ENCODE data around the gene RAET1G. TPM values are rescaled to one million over a fixed set of nuclear protein-coding genes. Genes with fewer than 3 reads are reported as not detected.
"Not testable (repeated sequence)": the region's sequence is repeated elsewhere in the genome, so short reads cannot be mapped to it uniquely, and the experiment has no call there.

Gene RAET1G
- total RNA-seq, 1 donor: 1.3 TPM

DNA sequence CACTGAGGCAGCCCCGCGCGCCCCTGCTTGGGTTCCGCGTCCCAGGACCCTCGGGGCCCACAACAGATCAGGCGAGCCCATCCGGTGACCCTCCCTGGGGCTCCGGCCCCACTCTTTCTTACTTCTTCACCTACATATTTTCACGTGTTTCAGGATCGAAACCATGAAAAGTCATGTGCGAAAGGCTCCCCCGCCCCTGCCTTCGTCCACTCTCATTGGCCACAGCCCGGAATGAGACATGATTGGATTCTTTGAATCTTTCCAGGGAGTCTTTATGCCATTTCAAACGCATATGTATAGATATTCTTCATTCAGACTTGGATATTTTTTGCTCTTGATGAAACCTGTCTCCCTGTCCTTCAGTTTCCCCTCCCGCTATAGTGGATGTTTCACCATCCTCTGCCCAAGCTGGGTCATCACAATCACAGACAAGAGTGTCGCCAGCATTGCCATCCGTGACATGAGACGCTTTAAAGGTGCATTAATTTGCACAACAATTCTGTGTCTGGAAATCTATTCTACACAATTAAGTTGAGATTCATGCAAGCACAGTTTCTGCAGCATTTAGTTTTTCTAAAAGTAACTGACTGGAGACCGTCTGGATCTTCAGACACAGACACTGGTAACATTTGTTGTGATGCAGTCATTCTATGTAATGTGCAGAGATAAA, 32.2 kb upstream of the RAET1G start:
- DNase-seq (ENCODE audit: low read depth): not testable (repeated sequence)

DNA sequence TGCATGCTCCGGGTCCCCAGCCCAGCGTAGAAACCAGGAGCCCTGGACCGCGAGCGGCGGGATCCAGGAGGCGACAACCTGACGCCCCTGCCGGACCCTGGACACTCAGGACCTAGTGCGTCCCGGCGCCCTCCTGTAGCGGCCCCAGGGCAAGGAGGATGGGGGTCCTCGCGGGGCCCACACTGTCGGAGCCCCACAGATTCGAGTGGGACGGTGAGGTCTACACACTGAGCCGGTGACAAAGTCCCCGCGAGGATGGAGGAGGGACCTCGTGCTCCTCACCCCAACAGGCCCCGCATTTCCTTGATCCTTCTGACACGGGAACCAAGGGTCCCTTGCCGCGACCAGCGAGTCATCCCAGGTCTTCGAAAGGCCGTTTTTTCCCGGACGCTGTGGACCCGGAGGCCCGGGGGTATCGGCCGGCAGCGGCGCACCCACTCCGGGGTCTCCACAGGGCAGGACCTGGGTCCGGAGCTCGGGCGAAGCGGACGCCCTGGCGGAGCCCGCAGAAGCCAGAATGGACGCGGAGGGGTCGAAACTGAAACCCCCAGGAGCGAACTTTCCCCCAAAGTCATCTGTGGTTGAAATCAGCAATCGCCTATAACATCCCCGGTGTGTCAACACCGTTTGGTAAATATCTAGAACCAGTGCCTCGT, 31.5 kb upstream of the RAET1G start:
- not testable (repeated sequence) for H3K4me3 ChIP-seq (ENCODE audit: low read depth, low read length); DNase-seq (ENCODE audit: low read depth)

More for the DNA sequence above, 32.2 kb upstream of the RAET1G start:
- not testable (repeated sequence) for H3K4me3 ChIP-seq (ENCODE audit: low read depth, low read length)

DNA sequence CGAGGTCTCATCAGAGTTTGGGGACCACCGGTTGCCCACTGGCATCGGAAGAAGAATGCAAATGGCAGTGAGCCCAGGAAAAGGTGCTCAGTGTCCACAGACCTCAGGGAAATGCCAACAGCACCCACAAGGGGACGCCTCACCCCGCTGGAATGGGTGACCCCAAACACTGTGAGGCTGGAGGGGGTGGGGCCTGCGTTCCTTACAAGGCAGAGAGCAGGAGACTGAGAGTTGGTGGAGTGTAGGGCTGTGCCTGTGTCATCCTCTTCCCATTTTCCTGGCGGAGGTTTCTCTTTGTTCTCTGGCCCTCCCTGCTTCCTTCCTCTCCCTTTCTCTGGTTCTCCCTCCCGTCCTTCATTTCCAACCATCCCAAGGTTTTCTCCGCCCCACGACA, 31.0 kb upstream of the RAET1G start:
- not testable (repeated sequence) for H3K4me3 ChIP-seq (ENCODE audit: low read depth, low read length); DNase-seq (ENCODE audit: low read depth)

DNA sequence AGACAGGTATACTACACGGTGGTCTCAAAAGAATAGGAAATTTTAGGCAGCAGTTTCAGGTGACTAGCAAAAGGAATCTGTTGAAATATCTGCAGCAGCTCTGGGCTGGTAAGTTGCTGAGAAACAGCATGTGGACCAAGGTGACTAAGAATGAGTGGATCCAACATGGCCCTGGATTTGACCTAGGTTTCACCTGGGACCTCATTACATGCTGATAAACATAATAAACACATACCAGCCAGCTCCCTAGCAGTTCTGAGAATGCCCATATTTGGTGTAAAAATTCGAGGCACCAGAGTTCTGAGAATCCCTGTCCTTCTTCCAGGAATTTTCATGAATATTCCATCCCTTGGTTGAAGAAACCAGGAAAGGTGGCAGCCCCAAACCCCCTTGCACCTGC, 30.5 kb upstream of the RAET1G start:
- not testable (repeated sequence) for DNase-seq (ENCODE audit: low read depth); H3K4me3 ChIP-seq (ENCODE audit: low read depth, low read length)

DNA sequence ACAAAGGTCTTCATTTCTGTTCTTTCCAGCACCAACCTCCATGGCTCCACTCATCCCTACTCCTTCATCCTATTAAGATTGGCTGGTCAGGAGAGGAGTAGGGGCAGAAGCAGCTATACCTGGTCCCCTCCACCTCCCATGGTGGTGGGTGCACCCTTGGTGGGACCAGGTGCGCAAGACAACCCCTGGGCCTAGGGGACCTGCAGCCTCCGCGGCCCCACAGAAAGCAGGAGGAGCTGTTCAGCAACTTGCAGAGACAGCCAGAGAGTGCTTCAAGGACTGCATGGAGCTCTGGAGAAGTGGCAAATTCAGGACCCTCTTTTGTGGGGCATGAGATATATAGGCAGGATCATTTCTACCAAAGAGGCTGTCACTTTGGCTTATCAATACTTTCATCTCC, 28.7 kb upstream of the RAET1G start:
- no peak for DNase-seq (ENCODE audit: low read depth)
- TF ChIP-seq, protein P1, sequence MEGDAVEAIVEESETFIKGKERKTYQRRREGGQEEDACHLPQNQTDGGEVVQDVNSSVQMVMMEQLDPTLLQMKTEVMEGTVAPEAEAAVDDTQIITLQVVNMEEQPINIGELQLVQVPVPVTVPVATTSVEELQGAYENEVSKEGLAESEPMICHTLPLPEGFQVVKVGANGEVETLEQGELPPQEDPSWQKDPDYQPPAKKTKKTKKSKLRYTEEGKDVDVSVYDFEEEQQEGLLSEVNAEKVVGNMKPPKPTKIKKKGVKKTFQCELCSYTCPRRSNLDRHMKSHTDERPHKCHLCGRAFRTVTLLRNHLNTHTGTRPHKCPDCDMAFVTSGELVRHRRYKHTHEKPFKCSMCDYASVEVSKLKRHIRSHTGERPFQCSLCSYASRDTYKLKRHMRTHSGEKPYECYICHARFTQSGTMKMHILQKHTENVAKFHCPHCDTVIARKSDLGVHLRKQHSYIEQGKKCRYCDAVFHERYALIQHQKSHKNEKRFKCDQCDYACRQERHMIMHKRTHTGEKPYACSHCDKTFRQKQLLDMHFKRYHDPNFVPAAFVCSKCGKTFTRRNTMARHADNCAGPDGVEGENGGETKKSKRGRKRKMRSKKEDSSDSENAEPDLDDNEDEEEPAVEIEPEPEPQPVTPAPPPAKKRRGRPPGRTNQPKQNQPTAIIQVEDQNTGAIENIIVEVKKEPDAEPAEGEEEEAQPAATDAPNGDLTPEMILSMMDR (IDR thresholded peaks at IDR 0.05; ENCODE audit: insufficient read depth, low read depth, low read length): no peak
- no peak overlapping the region for H3K4me3 ChIP-seq (ENCODE audit: low read depth, low read length)

DNA sequence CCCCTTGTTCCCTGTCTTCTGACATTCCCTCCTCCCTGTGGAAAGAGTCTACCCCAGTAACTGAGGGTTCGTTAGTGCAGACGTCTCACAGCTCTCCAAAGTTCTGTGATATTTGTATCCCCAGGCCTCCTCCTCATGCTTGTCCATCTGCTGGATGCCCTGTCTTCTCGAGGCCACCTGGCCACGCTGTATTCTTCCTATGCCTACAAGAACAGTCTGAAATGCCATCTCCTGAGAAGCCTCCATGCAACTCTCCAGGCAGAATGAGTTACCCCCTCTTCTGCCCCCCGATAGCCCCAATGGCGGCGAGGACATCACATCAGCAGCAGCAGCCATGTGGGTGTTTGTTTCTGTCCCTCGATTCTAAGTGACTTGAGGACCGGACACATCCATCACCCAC, 28.2 kb upstream of the RAET1G start:
- H3K4me3 ChIP-seq (ENCODE audit: low read depth, low read length): no peak overlapping the region
- DNase-seq (ENCODE audit: low read depth): no peak
- TF ChIP-seq, protein P1 (IDR thresholded peaks at IDR 0.05; ENCODE audit: insufficient read depth, low read depth, low read length): no peak

DNA sequence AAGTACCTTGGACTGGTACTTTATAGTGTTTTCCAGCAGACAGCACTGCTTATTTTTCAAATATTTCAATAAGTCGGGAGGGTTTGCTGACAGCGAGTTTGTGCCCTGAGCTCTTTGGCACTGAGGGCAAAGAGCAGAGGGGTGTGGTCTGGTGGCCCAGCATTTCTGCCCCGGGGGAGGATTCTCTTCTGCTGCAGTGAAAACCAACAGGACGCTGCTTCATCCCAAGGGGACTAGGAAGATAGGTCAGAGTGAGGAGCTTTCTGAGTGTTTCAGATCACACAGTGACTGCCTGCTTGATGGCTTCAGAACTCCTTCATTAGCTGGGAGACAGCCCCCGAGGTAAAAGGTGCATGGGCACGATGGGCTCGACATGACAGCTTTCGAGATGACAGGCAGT, 27.5 kb upstream of the RAET1G start:
- DNase-seq (ENCODE audit: low read depth): no peak
- no peak overlapping the region for H3K4me3 ChIP-seq (ENCODE audit: low read depth, low read length)
- TF ChIP-seq, protein P1 (IDR thresholded peaks at IDR 0.05; ENCODE audit: insufficient read depth, low read depth, low read length): no peak

DNA sequence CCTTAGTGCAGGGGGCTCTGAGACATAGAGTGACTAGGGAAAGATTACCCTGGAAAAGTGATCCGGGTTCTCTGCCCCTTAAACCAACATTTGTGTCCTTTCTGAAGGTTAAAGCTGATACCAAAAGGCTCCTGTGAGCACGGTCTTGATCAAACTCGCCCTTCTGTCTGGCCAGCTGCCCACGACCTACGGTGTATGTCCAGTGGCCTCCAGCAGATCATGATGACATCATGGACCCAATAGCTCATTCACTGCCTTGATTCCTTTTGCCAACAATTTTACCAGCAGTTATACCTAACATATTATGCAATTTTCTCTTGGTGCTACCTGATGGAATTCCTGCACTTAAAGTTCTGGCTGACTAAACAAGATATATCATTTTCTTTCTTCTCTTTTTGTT, 25.7 kb upstream of the RAET1G start:
- no peak overlapping the region for H3K4me3 ChIP-seq (ENCODE audit: low read depth, low read length)
- TF ChIP-seq, protein P1 (IDR thresholded peaks at IDR 0.05; ENCODE audit: insufficient read depth, low read depth, low read length): no peak
- DNase-seq (ENCODE audit: low read depth): no peak

DNA sequence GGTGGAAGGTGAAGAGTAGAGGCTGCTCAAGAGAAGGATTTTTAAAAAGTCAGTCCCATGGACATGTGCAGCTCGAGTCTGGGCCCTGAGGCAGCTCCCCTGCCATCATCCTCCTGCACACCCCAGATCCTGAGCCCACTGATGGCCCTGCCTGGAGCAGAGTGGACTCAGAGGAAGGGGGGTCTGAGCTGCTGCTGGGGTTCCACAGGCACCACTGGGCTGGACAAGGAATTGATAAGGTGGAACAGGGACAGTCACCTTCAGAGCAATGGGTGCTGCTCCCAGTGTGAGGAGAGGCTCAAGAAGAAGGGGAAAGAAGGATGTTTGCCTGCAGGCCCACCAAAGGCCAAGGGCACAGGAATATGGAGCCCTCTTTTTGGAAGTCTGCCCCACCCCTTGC, 25.1 kb upstream of the RAET1G start:
- TF ChIP-seq, protein P1 (IDR thresholded peaks at IDR 0.05; ENCODE audit: insufficient read depth, low read depth, low read length): no peak
- no peak overlapping the region for H3K4me3 ChIP-seq (ENCODE audit: low read depth, low read length)
- DNase-seq (ENCODE audit: low read depth): no peak

DNA sequence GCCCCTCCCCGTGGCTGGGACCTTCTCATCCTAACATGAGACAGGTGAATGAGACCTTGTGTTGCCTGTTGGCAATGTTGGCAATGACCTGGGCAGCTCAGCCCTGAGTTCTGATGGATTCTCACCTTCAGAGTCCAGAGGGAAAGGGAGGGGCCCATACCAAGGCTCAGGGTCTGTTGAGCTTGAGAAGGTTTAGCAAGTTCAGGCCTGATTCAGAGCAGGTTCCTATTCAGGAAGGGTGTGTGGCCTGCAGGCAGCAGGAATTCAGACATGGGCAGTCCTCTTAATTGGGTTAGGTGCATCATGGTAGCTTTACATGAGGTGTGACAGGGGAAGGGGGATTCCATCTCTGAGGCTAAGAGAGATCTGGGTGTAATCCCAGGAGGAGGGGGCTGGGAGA, 24.6 kb upstream of the RAET1G start:
- DNase-seq (ENCODE audit: low read depth); H3K4me3 ChIP-seq (ENCODE audit: low read depth, low read length): not testable (repeated sequence)

DNA sequence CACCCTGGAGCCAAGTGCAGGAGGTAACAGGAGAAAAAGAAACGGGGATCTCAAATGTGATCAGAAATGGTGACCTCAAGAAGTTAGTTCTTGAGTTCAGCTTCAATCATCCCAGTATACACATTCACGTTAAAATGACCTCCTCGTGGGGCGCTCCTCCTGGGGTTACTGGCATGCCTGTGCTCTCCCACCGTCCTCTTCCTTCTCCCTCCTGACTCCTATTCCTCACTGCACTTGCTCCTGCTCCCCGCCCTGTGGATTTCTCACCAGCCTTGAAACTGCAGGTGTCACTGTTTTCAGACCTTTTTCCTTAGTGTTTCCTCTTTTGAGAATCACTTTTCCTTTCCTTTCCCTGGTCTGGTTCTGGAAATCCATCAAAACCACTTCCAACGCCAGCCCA, 23.7 kb upstream of the RAET1G start:
- H3K4me3 ChIP-seq (ENCODE audit: low read depth, low read length); DNase-seq (ENCODE audit: low read depth): not testable (repeated sequence)

DNA sequence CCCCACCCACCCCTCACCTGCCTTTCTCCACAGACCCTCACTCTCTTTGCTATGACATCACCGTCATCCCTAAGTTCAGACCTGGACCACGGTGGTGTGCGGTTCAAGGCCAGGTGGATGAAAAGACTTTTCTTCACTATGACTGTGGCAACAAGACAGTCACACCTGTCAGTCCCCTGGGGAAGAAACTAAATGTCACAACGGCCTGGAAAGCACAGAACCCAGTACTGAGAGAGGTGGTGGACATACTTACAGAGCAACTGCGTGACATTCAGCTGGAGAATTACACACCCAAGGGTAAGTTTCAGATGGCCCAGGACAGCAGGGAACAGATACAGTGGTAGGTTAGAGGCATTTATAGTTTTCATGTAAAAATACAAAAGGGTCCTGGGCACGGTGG, 22.4 kb upstream of the RAET1G start:
- not testable (repeated sequence) for H3K4me3 ChIP-seq (ENCODE audit: low read depth, low read length); DNase-seq (ENCODE audit: low read depth)

DNA sequence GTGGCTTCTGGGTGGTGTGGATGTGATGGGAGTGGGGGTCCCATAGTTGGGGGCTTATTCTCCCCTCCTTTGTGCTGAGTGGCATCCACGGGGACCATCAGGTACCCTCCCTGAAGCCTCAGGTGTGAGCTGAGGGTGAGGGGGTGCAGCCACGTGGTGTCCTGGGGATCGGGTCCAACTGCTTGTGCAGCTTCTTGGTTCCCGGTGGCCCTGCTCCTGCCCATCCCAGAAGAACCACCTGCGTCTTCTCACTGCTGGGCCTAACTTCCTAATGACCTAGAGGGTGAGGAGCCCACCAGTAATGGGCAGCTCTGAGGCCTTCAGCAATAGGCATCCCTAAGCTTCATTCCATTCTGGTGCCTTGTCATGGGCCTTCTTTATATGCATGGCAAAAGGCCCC, 20.4 kb upstream of the RAET1G start:
- not testable (repeated sequence) for H3K4me3 ChIP-seq (ENCODE audit: low read depth, low read length); DNase-seq (ENCODE audit: low read depth)

Data from fibroblast of villous mesenchyme (primary cell).